Measurements from ENCODE around the gene TBC1D7. TPM values are rescaled to one million over a fixed set of nuclear protein-coding genes. Genes with fewer than 3 reads are reported as not detected.

TBC1D7 gene
- total RNA-seq, 1 experiment from 2014 or later, result 13.7 TPM

- intact Hi-C loops (cut with micrococcal nuclease), result no loop called here
- ATAC-seq (no peak), DNase-seq (ENCODE audit: low read depth, low spot score) (no peak)
- no peak overlapping the region for H3K27ac ChIP-seq (ENCODE audit: low read depth, low read length)
- H3K4me1 ChIP-seq (ENCODE audit: control insufficient read depth in 1 of 2, insufficient read depth in 2 of 2, low read length in 2 of 2), result no peaks in the 10 kb centered on the region
- POLR2A ChIA-PET, result no interaction called here
- H3K4me2 ChIP-seq (ENCODE audit: low read length), result no peak overlapping the region
- TF ChIP-seq RAD21 (IDR thresholded peaks at IDR 0.05; ENCODE audit: low read depth) (no peak), MAX (IDR thresholded peaks at IDR 0.05) (no peak), SRF (IDR thresholded peaks at IDR 0.05; ENCODE audit: low read depth) (no peak), POLR2AphosphoS5 (IDR thresholded peaks at IDR 0.05; ENCODE audit: low read depth, low read length) (no peak), SP1 (IDR thresholded peaks at IDR 0.05; ENCODE audit: low read depth) (no peak), EZH2 (IDR thresholded peaks at IDR 0.05) (no peak), POLR2A (IDR thresholded peaks at IDR 0.05; ENCODE audit: borderline replicate concordance, extremely low read depth, insufficient read depth, insufficient read length) (no peak), JUND (IDR thresholded peaks at IDR 0.05) (no peak), CBX3 (IDR thresholded peaks at IDR 0.05; ENCODE audit: low read depth) (no peak), CEBPB (IDR thresholded peaks at IDR 0.05; ENCODE audit: low read depth) (no peak)
- TF ChIP-seq, protein P1, sequence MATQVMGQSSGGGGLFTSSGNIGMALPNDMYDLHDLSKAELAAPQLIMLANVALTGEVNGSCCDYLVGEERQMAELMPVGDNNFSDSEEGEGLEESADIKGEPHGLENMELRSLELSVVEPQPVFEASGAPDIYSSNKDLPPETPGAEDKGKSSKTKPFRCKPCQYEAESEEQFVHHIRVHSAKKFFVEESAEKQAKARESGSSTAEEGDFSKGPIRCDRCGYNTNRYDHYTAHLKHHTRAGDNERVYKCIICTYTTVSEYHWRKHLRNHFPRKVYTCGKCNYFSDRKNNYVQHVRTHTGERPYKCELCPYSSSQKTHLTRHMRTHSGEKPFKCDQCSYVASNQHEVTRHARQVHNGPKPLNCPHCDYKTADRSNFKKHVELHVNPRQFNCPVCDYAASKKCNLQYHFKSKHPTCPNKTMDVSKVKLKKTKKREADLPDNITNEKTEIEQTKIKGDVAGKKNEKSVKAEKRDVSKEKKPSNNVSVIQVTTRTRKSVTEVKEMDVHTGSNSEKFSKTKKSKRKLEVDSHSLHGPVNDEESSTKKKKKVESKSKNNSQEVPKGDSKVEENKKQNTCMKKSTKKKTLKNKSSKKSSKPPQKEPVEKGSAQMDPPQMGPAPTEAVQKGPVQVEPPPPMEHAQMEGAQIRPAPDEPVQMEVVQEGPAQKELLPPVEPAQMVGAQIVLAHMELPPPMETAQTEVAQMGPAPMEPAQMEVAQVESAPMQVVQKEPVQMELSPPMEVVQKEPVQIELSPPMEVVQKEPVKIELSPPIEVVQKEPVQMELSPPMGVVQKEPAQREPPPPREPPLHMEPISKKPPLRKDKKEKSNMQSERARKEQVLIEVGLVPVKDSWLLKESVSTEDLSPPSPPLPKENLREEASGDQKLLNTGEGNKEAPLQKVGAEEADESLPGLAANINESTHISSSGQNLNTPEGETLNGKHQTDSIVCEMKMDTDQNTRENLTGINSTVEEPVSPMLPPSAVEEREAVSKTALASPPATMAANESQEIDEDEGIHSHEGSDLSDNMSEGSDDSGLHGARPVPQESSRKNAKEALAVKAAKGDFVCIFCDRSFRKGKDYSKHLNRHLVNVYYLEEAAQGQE (IDR thresholded peaks at IDR 0.05; ENCODE audit: low read depth), result no peak
- no peaks in the 10 kb centered on the region for H3K36me3 ChIP-seq (ENCODE audit: control insufficient read depth in 1 of 2, insufficient read depth in 2 of 2, low read length in 2 of 2)
- no peaks in the 10 kb centered on the region for H3K9me2 ChIP-seq (ENCODE audit: insufficient read depth)
- CTCF ChIA-PET, result no interaction called here
- no peaks in the 10 kb centered on the region for H3K79me2 ChIP-seq (ENCODE audit: insufficient read depth, low read length)
- no peak overlapping the region for H3K4me3 ChIP-seq (replicated peaks in 1 of 2; ENCODE audit: low read depth in 1 of 2, low read length in 2 of 2)
- no peak overlapping the region for H2AFZ ChIP-seq (ENCODE audit: low read depth, low read length, poor library complexity, severe bottlenecking)
- H3K9ac ChIP-seq (ENCODE audit: low read length), result no peak overlapping the region
- RAD21 ChIA-PET (ENCODE audit: low non-redundant PET in 1 of 2, low total read pairs in 2 of 2, uncharacterized antibody in 2 of 2, unreplicated experiment in 2 of 2), result no interaction called here
- peaks cover 0 to 4% of the 10 kb centered on the region in 2 experiments; a peak in 1 of 4 replicates for H3K9me3 ChIP-seq (ENCODE audit: control insufficient read depth in 1 of 2, insufficient read depth in 1 of 2, low read depth in 1 of 2, low read length in 2 of 2)
- no TSS peak for BruUV-seq (replicated peaks)
- no peaks in the 10 kb centered on the region for H4K20me1 ChIP-seq (ENCODE audit: insufficient read depth)
- H3K27me3 ChIP-seq (ENCODE audit: insufficient read depth, low read length), result no peaks in the 10 kb centered on the region
Measured at GRCh38 chr6:13287104-13287503, 41.2 kb downstream of the TBC1D7 start.

Data from HCT116 (cell line).